Duodenal mucosa (tissue), 2 donors: ENCODE results near the gene ZNF891.

Experiments
- H3K27ac ChIP-seq: one replicate; pipeline ENCODE4 v1.7.0; 2013; ENCODE audit warnings: low read depth, low read length
- H3K27me3 ChIP-seq, 2 donors: one replicate each; pipeline ENCODE4 v1.7.0; 2013; ENCODE audit warnings: low read length in 2 of 2, control low read depth in 1 of 2; ENCODE audit not compliant: insufficient read depth in 2 of 2, control insufficient read depth in 1 of 2
- H3K36me3 ChIP-seq, 2 donors: one replicate each; pipeline ENCODE4 v1.7.0; 2013; ENCODE audit warnings: low read length in 2 of 2, control low read depth in 1 of 2; ENCODE audit not compliant: insufficient read depth in 2 of 2, control insufficient read depth in 1 of 2
- H3K4me1 ChIP-seq, 2 donors: one replicate each; pipeline ENCODE4 v1.7.0; 2013; ENCODE audit warnings: low read length in 2 of 2, control low read depth in 1 of 2; ENCODE audit not compliant: insufficient read depth in 2 of 2, control insufficient read depth in 1 of 2
- H3K4me3 ChIP-seq, 2 donors: one replicate each; pipeline ENCODE4 v1.7.0; 2013; ENCODE audit warnings: low read length in 2 of 2, low read depth in 1 of 2
- H3K9ac ChIP-seq, 2 donors: one replicate each; pipeline ENCODE4 v1.7.0; 2013; ENCODE audit warnings: low read length in 2 of 2, low read depth in 1 of 2
- H3K9me3 ChIP-seq, 2 donors: one replicate each; pipeline ENCODE4 v1.7.0; 2013; ENCODE audit warnings: low read length in 2 of 2, control low read depth in 1 of 2; ENCODE audit not compliant: control insufficient read depth in 1 of 2

ZNF891 gene

DNA sequence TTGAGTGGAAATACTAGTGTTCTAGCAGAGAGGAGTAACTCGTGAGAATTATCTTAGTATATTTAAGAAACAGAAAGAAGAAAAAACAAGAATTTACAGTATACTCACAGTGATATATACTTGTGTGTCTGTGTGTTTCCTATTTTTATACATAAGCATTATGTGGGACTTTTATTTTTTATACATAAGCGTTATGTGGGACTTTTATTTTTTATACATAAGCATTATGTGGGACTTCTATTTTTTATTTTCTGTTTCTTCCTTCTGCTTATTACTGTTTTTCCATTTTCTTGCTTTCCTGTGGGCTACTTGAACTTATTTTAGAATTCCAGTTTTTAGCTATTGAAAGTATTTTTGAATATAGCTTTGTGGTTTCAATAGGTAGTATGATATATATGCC lies 56.2 kb downstream of the ZNF891 start:
- no peaks in the 10 kb centered on the region for H3K27me3 ChIP-seq
- no peaks in the 10 kb centered on the region for H3K36me3 ChIP-seq
- no peak overlapping the region for H3K9ac ChIP-seq
- no peak overlapping the region for H3K27ac ChIP-seq
- no peak overlapping the region for H3K4me3 ChIP-seq
- peaks cover 46 to 62% of the 10 kb centered on the region in 2 donors for H3K9me3 ChIP-seq
- H3K4me1 ChIP-seq = no peaks in the 10 kb centered on the region

DNA sequence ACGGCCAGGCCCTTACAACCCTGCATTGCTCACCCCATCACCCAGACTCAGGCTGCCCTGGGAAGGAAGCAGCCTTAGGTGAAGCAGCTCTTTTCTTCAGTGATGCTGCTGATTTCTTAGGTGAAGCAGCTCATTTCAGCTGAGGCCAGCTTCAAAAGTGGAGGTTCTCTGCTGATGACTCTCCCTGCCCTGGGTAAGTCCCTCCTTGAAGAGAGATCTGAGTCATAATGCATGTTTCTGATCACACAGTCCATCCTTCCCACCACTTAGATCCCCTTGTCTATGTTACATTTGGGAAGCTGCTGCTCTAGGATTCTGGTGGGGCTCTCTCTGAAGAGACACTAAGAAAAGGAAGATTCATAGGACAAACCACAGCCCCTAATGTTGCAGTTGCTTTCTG lies 66.5 kb downstream of the ZNF891 start:
- Histone ChIP-seq H3K36me3 (peaks cover 0 to 5% of the 10 kb centered on the region in 2 donors), H3K9me3 (peaks cover 93 to 95% of the 10 kb centered on the region in 2 donors), H3K27ac (no peak overlapping the region), H3K4me1 (no peaks in the 10 kb centered on the region), H3K9ac (no peak overlapping the region), H3K4me3 (peak overlapping the region; percentile 41 to 45), H3K27me3 (no peaks in the 10 kb centered on the region)

GRCh38 chr12:133061954-133062353 lies 68.1 kb downstream of the ZNF891 start:
- Histone ChIP-seq H3K4me1 (no peaks in the 10 kb centered on the region), H3K36me3 (peaks cover 14 to 18% of the 10 kb centered on the region in 2 donors), H3K9ac (no peak overlapping the region), H3K27me3 (no peaks in the 10 kb centered on the region), H3K27ac (no peak overlapping the region), H3K4me3 (peak overlapping the region; percentile 17 to 45), H3K9me3 (peaks cover 94 to 97% of the 10 kb centered on the region in 2 donors)

GRCh38 chr12:133058203-133059113 lies 71.6 kb downstream of the ZNF891 start:
- no peak overlapping the region for H3K27ac ChIP-seq
- peaks cover 32 to 34% of the 10 kb centered on the region in 2 donors for H3K36me3 ChIP-seq
- H3K27me3 ChIP-seq = no peaks in the 10 kb centered on the region
- peaks cover 81 to 82% of the 10 kb centered on the region in 2 donors for H3K9me3 ChIP-seq
- peak overlapping the region; percentile 16 to 40 for H3K4me3 ChIP-seq
- H3K4me1 ChIP-seq = no peaks in the 10 kb centered on the region
- no peak overlapping the region for H3K9ac ChIP-seq

GRCh38 chr12:133057446-133057845 lies 72.6 kb downstream of the ZNF891 start:
- Histone ChIP-seq H3K9me3 (peaks cover 81 to 82% of the 10 kb centered on the region in 2 donors), H3K36me3 (peaks cover 42 to 44% of the 10 kb centered on the region in 2 donors), H3K9ac (no peak overlapping the region), H3K27ac (no peak overlapping the region), H3K4me3 (peak overlapping the region; percentile 12 to 40), H3K27me3 (no peaks in the 10 kb centered on the region), H3K4me1 (no peaks in the 10 kb centered on the region)
